ENCODE measurements around the gene NDUFV2.
"Not testable (repeated sequence)": the region's sequence is repeated elsewhere in the genome, so short reads cannot be mapped to it uniquely, and the experiment has no call there.

The NDUFV2 gene

DNA sequence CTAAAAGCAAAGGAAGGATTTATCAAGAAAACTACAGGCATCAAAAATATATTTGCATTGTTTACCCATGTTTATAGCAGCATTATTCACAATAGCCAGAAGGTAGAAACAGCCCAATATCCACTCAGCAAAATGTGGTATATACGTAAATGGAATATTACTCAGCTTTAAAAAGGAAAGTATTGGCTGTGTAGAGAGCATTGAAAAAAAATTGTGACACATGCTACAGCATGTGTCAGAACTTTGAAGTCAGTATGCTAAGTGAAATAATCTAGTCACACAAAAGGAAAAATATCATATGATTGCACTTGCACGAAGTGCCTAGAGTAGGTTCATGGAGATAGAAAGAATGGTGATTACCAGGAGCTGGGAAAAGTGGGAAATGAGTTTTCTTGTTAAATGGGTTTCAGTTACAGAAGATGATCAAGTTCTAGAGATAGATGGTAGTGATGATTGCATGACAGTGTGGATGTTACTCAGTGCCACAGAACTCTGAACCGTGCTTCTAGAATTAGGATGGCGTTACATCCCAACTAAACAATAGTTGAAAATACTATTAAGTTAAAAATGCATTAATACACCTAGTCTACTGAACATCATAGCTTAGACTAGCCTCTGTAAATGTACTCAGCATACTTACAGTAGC, 54.2 kb downstream of the NDUFV2 start:
- H3K4me3 ChIP-seq (replicated peaks in 1 of 2; ENCODE audit: low read depth in 2 of 2, low read length in 2 of 2): no peak overlapping the region
- TF ChIP-seq, protein P1, sequence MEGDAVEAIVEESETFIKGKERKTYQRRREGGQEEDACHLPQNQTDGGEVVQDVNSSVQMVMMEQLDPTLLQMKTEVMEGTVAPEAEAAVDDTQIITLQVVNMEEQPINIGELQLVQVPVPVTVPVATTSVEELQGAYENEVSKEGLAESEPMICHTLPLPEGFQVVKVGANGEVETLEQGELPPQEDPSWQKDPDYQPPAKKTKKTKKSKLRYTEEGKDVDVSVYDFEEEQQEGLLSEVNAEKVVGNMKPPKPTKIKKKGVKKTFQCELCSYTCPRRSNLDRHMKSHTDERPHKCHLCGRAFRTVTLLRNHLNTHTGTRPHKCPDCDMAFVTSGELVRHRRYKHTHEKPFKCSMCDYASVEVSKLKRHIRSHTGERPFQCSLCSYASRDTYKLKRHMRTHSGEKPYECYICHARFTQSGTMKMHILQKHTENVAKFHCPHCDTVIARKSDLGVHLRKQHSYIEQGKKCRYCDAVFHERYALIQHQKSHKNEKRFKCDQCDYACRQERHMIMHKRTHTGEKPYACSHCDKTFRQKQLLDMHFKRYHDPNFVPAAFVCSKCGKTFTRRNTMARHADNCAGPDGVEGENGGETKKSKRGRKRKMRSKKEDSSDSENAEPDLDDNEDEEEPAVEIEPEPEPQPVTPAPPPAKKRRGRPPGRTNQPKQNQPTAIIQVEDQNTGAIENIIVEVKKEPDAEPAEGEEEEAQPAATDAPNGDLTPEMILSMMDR (IDR thresholded peaks at IDR 0.05; ENCODE audit: low read depth, low read length): no peak

DNA sequence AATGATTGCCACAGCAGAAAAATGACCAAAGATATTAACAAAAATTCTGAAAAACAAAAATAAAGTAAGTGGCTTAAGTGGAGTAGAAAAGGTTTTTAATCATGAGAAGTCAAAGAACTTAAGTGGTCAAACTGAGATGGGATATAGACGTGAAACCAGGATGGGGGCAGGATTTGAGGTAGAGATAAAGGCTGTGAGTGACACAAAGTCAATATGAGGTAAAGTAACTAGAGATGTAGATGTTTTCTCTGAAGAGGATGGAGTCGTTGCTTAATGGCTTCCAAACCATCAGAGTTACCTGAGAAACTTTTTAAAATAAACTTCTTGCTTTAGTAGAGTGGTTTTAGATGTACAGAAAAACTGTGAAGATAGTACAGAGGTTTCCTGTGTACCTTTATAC, 55.3 kb downstream of the NDUFV2 start:
- TF ChIP-seq, protein P1 (IDR thresholded peaks at IDR 0.05; ENCODE audit: low read depth, low read length): no peak
- no peak for DNase-seq (ENCODE audit: low read depth in 2 of 2)
- H3K4me3 ChIP-seq (replicated peaks in 1 of 2; ENCODE audit: low read depth in 2 of 2, low read length in 2 of 2): no peak overlapping the region

More for the DNA sequence above, 54.2 kb downstream of the NDUFV2 start:
- no peak for DNase-seq (ENCODE audit: low read depth in 2 of 2)

DNA sequence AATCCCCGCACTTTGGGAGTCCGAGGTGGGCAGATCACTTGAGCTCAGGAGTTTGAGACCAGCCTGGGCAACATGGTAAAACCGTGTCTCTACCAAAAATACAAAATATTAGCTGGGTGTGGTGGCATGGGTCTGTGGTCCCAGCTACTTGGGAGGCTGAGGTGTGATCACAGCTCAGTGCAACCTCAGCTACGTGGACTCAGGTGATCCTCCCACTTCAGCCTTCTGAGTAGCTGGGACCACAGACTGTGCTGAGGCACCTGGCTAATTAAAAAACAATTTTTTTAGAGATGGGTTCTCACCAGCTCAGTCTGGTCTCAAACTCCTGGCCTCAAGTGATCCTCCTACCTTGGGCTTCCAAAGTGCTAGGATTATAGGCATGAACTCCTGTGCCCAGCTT, 57.5 kb downstream of the NDUFV2 start:
- TF ChIP-seq, protein P1 (IDR thresholded peaks at IDR 0.05; ENCODE audit: low read depth, low read length): no peak
- DNase-seq (ENCODE audit: low read depth in 2 of 2): no peak
- H3K4me3 ChIP-seq (replicated peaks in 1 of 2; ENCODE audit: low read depth in 2 of 2, low read length in 2 of 2): no peak overlapping the region

DNA sequence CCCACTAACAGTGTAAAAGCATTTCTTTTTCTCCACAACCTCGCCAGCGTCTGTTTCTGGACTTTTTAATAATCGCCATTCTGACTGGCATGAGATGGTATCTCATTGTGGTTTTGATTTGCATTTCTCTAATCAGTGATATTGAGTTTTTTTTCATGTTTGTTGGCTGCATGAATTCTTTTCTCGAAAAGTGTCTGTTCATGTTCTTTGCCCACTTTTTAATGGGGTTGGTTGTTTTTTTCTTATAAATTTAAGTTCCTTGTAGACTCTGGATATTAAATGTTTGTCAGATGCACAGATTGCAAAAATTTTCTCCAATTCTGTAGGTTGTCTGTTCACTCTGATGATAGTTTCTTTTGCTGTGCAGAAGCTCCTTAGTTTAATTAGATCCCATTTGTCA, 60.2 kb downstream of the NDUFV2 start:
- not testable (repeated sequence) for DNase-seq (ENCODE audit: low read depth in 2 of 2); H3K4me3 ChIP-seq (replicated peaks in 1 of 2; ENCODE audit: low read depth in 2 of 2, low read length in 2 of 2)

DNA sequence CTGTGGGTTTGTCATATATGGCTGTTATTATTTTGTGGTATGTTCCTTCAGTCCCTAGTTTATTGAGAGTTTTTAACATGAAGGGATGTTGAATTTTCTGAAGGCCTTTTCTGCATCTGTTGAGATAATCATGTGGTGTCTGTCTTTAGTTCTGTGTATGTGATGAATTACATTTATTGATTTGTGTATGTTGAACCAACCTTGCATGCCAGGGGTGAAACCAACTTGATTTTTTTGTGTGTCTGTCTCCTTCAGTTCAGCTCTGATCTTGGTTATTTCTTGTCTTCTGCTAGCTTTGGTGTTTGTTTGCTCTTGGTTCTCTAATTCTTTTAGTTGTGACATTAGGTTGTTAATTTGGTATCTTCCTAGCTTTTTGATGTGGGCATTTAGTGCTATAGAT, 61.6 kb downstream of the NDUFV2 start:
- not testable (repeated sequence) for DNase-seq (ENCODE audit: low read depth in 2 of 2); H3K4me3 ChIP-seq (replicated peaks in 1 of 2; ENCODE audit: low read depth in 2 of 2, low read length in 2 of 2)

DNA sequence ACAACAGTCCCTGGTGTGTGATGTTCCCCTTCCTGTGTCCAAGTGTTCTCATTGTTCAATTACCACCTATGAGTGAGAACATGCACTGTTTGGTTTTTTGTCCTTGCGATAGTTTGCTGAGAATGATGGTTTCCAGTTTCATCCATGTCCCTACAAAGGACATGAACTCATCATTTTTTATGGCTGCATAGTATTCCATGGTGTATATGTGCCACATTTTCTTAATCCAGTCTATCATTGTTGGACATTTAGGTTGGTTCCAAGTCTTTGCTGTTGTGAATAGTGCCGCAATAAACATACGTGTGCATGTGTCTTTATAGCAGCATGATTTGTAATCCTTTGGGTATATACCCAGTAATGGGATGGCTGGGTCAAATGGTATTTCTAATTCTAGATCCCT, 63.4 kb downstream of the NDUFV2 start:
- not testable (repeated sequence) for DNase-seq (ENCODE audit: low read depth in 2 of 2); H3K4me3 ChIP-seq (replicated peaks in 1 of 2; ENCODE audit: low read depth in 2 of 2, low read length in 2 of 2)

DNA sequence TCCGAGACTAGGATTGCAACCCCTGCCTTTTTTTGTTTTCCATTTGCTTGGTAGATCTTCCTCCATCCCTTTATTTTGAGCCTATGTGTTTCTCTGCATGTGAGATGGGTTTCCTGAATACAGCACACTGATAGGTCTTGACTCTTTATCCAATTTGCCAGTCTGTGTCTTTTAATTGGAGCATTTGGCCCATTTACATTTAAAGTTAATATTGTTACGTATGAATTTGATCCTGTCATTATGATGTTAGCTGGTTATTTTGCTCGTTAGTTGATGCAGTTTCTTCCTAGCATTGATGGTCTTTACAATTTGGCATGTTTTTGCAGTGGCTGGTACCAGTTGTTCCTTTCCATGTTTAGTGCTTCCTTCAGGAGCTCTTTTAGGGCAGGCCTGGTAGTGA, 67.0 kb downstream of the NDUFV2 start:
- not testable (repeated sequence) for DNase-seq (ENCODE audit: low read depth in 2 of 2); H3K4me3 ChIP-seq (replicated peaks in 1 of 2; ENCODE audit: low read depth in 2 of 2, low read length in 2 of 2)

DNA sequence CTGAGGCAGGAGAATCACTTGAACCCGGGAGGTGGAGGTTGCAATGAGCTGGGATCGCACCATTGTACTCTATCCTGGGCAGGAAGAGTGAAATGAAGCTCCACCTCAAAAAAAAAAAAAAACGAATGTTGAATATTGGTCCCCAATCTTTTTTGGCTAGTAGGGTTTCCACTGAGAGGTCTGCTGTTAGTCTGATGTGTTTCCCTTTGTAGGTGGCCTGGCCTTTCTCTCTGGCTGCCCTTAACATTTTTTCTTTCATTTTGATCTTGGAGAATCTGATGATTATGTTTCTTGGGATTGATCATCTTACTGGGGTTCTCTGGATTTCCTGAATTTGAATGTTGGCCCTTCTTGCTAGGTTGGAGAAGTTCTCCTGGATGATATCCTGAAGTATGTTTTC, 69.4 kb downstream of the NDUFV2 start:
- not testable (repeated sequence) for DNase-seq (ENCODE audit: low read depth in 2 of 2); H3K4me3 ChIP-seq (replicated peaks in 1 of 2; ENCODE audit: low read depth in 2 of 2, low read length in 2 of 2)

DNA sequence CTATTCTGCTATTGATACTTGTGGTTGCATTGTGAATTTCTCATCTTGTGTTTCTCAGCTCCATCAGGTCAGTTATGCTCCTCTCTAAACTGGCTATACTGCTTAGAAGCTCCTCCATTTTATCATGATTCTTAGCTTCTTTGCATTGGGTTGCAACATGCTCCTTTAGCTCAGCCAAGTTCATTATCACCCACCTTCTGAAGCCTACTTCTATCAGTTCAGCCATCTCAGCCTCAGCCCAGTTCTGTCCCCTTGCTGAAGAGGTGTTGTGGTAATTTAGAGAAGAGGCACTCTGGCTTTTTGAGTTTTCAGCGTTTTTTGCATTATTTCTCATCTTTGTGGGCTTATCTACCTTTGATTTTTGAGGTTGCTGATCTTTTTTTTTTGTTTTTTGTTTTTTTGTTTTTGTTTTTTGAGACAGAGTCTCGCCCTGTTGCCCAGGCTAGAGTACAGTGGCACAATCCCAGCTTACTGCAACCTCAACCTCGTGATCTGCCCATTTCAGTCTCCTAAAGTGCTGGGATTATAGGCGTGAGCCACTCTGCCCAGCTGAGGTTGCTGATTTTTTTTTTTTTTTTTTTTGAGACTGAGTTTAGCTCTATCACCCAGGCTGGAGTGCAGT, 70.1 kb downstream of the NDUFV2 start:
- TF ChIP-seq, protein P1 (IDR thresholded peaks at IDR 0.05; ENCODE audit: low read depth, low read length): no peak
- no peak for DNase-seq (ENCODE audit: low read depth in 2 of 2)
- no peak overlapping the region for H3K4me3 ChIP-seq (replicated peaks in 1 of 2; ENCODE audit: low read depth in 2 of 2, low read length in 2 of 2)
